H1 (cell line): Measurements from ENCODE around the gene GALE. TPM values are rescaled to one million over a fixed set of nuclear protein-coding genes. Genes with fewer than 3 reads are reported as not detected.

Source experiments
- CTCF ChIA-PET: fragments of 300-600 bp; sonication (Branson Sonifier 250); formaldehyde crosslinking; loops from one replicate; lab custom pipeline; 2021; ENCODE audit not compliant: partially characterized antibody; lab: Charles Lee
- POLR2A ChIA-PET: fragments of 300-600 bp; sonication (Branson Sonifier 250); formaldehyde crosslinking; loops from one replicate; lab custom pipeline; 2021; ENCODE audit warnings: inconsistent platforms; ENCODE audit not compliant: partially characterized antibody; lab: Charles Lee
- DNase-seq, 2 experiments: peaks; one replicate each; pipeline versions ENCODE4 v3.0.0 to v3.0.0-alpha.2; 2010 to 2022; ENCODE audit warnings: low spot score in 2 of 2, low read depth in 1 of 2, mixed read lengths in 1 of 2
- FAIRE-seq: peaks from 2 replicates; lab custom pipeline; 2011; peaks lifted over from hg19 to GRCh38; lab: Jason Lieb, UNC
- H2AFZ ChIP-seq: 2 replicates; pipeline ENCODE4 v1.8.1; 2012; ENCODE audit warnings: low read length, inconsistent platforms
- H2AK5ac ChIP-seq: 2 replicates; pipeline ENCODE4 v1.6.1; 2013; ENCODE audit warnings: low read depth, low read length
- H2BK120ac ChIP-seq: replicated peaks from 2 replicates; pipeline ENCODE3; 2013; ENCODE audit warnings: low read depth, low read length, inconsistent platforms
- H2BK12ac ChIP-seq: 2 replicates; pipeline ENCODE4 v1.6.1; 2013; ENCODE audit warnings: low read depth, low read length
- H2BK15ac ChIP-seq: 2 replicates; pipeline ENCODE4 v1.6.1; 2013; ENCODE audit warnings: low read length
- H2BK20ac ChIP-seq: 2 replicates; pipeline ENCODE4 v1.6.1; 2013; ENCODE audit warnings: low read length
- H2BK5ac ChIP-seq: 2 replicates; pipeline ENCODE4 v1.6.1; 2013; ENCODE audit warnings: low read depth, low read length
- H3K14ac ChIP-seq: 2 replicates; pipeline ENCODE4 v1.6.1; 2013; ENCODE audit warnings: inconsistent platforms; ENCODE audit not compliant: insufficient read length
- H3K18ac ChIP-seq: 2 replicates; pipeline ENCODE4 v1.6.1; 2013; ENCODE audit warnings: low read length; ENCODE audit errors: extremely low read depth
- H3K23ac ChIP-seq: 2 replicates; pipeline ENCODE4 v1.6.1; 2013; ENCODE audit warnings: inconsistent platforms; ENCODE audit not compliant: insufficient read length
- H3K23me2 ChIP-seq: 2 replicates; pipeline ENCODE4 v1.6.1; 2013; ENCODE audit warnings: low read depth, low read length
- H3K27ac ChIP-seq: 2 replicates; pipeline ENCODE4 v1.6.1; 2011; ENCODE audit warnings: low read depth, low read length, inconsistent platforms
- H3K27me3 ChIP-seq, 4 experiments: replicated peaks in 1 of 4; 1 replicate in 1 of 4; 2 replicates in 3 of 4; pipeline versions ENCODE4 v1.6.1 to v1.8.1; 2011 to 2013; ENCODE audit warnings: low read length in 3 of 4, mild to moderate bottlenecking in 3 of 4, inconsistent platforms in 2 of 4, mixed read lengths in 2 of 4, moderate library complexity in 1 of 4; ENCODE audit not compliant: control insufficient read depth in 3 of 4, insufficient read depth in 3 of 4; ENCODE audit errors: extremely low read depth in 1 of 4
- H3K36me3 ChIP-seq, 4 experiments: 2 replicates each; pipeline versions ENCODE4 v1.6.1 to v1.8.1; 2011 to 2013; ENCODE audit warnings: mild to moderate bottlenecking in 4 of 4, low read length in 3 of 4, moderate library complexity in 2 of 4, control low read depth in 1 of 4, inconsistent platforms in 1 of 4; ENCODE audit not compliant: insufficient read depth in 4 of 4, control insufficient read depth in 2 of 4
- H3K4ac ChIP-seq: replicated peaks from 2 replicates; pipeline ENCODE3; 2013; ENCODE audit warnings: low read length, low read depth, mixed read lengths, inconsistent platforms; ENCODE audit not compliant: insufficient read length
- H3K4me1 ChIP-seq, 4 experiments: replicated peaks in 1 of 4; 1 replicate in 1 of 4; 2 replicates in 3 of 4; pipeline versions ENCODE4 v1.6.1 to v1.8.1; 2011 to 2013; ENCODE audit warnings: low read length in 3 of 4, inconsistent platforms in 2 of 4, mixed read lengths in 1 of 4; ENCODE audit not compliant: insufficient read depth in 4 of 4, control insufficient read depth in 3 of 4
- H3K4me2 ChIP-seq, 2 experiments: 2 replicates each; pipeline versions ENCODE4 v1.6.1 to v1.8.1; 2011 to 2013; ENCODE audit warnings: low read depth in 2 of 2, low read length in 2 of 2, control low read depth in 1 of 2, inconsistent platforms in 1 of 2, mild to moderate bottlenecking in 1 of 2; ENCODE audit not compliant: insufficient read depth in 1 of 2
- H3K4me3 ChIP-seq, 4 experiments: fragments of 200-600, 300-600 bp in 1 of 4; sonication (generic), shearing (Covaris generic), sonication (Bioruptor Twin) in 1 of 4; 2 replicates each; pipeline versions ENCODE4 v1.5.1 to v1.8.1; 2011 to 2016; ENCODE audit warnings: low read length in 4 of 4, low read depth in 3 of 4, control low read depth in 2 of 4, inconsistent platforms in 2 of 4, mild to moderate bottlenecking in 2 of 4, mixed read lengths in 1 of 4, moderate library complexity in 1 of 4; ENCODE audit not compliant: insufficient read depth in 2 of 4; ENCODE audit errors: extremely low read depth in 1 of 4
- H3K56ac ChIP-seq: replicated peaks from 2 replicates; pipeline ENCODE3; 2013; ENCODE audit warnings: low read depth, mild to moderate bottlenecking, mixed read lengths, low read length, inconsistent platforms; ENCODE audit not compliant: insufficient read length
- H3K79me1 ChIP-seq: 2 replicates; pipeline ENCODE4 v1.6.1; 2013; ENCODE audit warnings: low read depth, low read length, control low read depth
- H3K79me2 ChIP-seq, 2 experiments: 2 replicates each; pipeline versions ENCODE4 v1.6.1 to v1.8.1; 2012 to 2013; ENCODE audit warnings: low read length in 2 of 2, mild to moderate bottlenecking in 2 of 2, inconsistent platforms in 1 of 2; ENCODE audit not compliant: insufficient read depth in 2 of 2, control insufficient read depth in 1 of 2
- H3K9ac ChIP-seq, 4 experiments: replicated peaks in 1 of 4; 1 replicate in 1 of 4; 2 replicates in 3 of 4; pipeline versions ENCODE4 v1.6.1 to v1.8.1; 2011 to 2013; ENCODE audit warnings: low read depth in 3 of 4, low read length in 3 of 4, control low read depth in 2 of 4, mild to moderate bottlenecking in 2 of 4, moderate library complexity in 2 of 4, inconsistent platforms in 1 of 4; ENCODE audit errors: extremely low read depth in 1 of 4
- H3K9me3 ChIP-seq, 2 experiments: 2 replicates each; pipeline versions ENCODE4 v1.6.1 to v1.8.1; 2012 to 2013; ENCODE audit warnings: mild to moderate bottlenecking in 2 of 2, moderate library complexity in 2 of 2, control low read depth in 1 of 2, inconsistent platforms in 1 of 2, low read depth in 1 of 2, low read length in 1 of 2, mixed read lengths in 1 of 2; ENCODE audit not compliant: insufficient read depth in 2 of 2
- H4K20me1 ChIP-seq, 2 experiments: replicated peaks in 1 of 2; 2 replicates each; pipeline versions ENCODE3 to v1.8.1; 2011 to 2013; ENCODE audit warnings: inconsistent platforms in 2 of 2, low read length in 2 of 2, mild to moderate bottlenecking in 1 of 2; ENCODE audit not compliant: insufficient read depth in 2 of 2, control insufficient read depth in 1 of 2
- H4K5ac ChIP-seq: 2 replicates; pipeline ENCODE4 v1.6.1; 2013; ENCODE audit warnings: low read length, low read depth, mixed read lengths, inconsistent platforms; ENCODE audit not compliant: insufficient read length
- H4K8ac ChIP-seq: 2 replicates; pipeline ENCODE4 v1.8.0; 2013; ENCODE audit warnings: mild to moderate bottlenecking, moderate library complexity, low read length, inconsistent platforms; ENCODE audit not compliant: insufficient read depth; ENCODE audit errors: extremely low read depth
- H4K91ac ChIP-seq: replicated peaks from 2 replicates; pipeline ENCODE3; 2013; ENCODE audit warnings: low read length, mixed read lengths, inconsistent platforms; ENCODE audit not compliant: insufficient read length
- CEBPB ChIP-seq: IDR thresholded peaks from 2 replicates; pipeline ENCODE4 v1.6.1; 2012; ENCODE audit warnings: low read depth, low read length
- JUN ChIP-seq: IDR thresholded peaks from 2 replicates; pipeline ENCODE4 v1.6.1; 2011; ENCODE audit warnings: low read depth, mild to moderate bottlenecking, improper control_type of control experiment, low read length
- MAFK ChIP-seq: IDR thresholded peaks from 2 replicates; pipeline ENCODE4 v1.6.1; 2012; ENCODE audit warnings: low read depth, mild to moderate bottlenecking, improper control_type of control experiment, low read length
- POLR2AphosphoS5 ChIP-seq: IDR thresholded peaks from 2 replicates; pipeline ENCODE4 v1.6.1; 2011; ENCODE audit warnings: low read depth, low read length
- SAP30 ChIP-seq: fragments of 300-600 bp; sonication (generic); IDR thresholded peaks from 2 replicates; pipeline ENCODE4 v1.7.1; 2012; ENCODE audit warnings: low read length, moderate library complexity, mild to moderate bottlenecking, inconsistent platforms; ENCODE audit not compliant: insufficient read depth, insufficient replicate concordance
- TCF12 ChIP-seq: IDR thresholded peaks from 2 replicates; pipeline ENCODE4 v1.6.1; 2011; ENCODE audit warnings: low read depth, mild to moderate bottlenecking, low read length
- ZNF274 ChIP-seq: IDR thresholded peaks from 2 replicates; pipeline ENCODE4 v1.7.0; 2012; ENCODE audit warnings: low read length, borderline replicate concordance; ENCODE audit errors: extremely low read depth
- WGBS, 2 experiments: shearing (Covaris generic) in 1 of 2; methylation state at CpG; one replicate each; pipeline versions ENCODE4 v1.1.6 to v1.1.7; 2013 to 2015; ENCODE audit warnings: low lambda C conversion rate in 2 of 2, mixed read lengths in 2 of 2, inconsistent platforms in 1 of 2, low coverage in 1 of 2, missing lambda C conversion rate in 1 of 2; ENCODE audit not compliant: insufficient replicate concordance in 2 of 2, insufficient coverage in 1 of 2, insufficient read length in 1 of 2; ENCODE audit errors: extremely low coverage in 1 of 2, missing lambda C conversion rate in 1 of 2; 5-methylcytosine and 5-hydroxymethylcytosine counted together
- polyA plus RNA-seq, 7 experiments: library from polyadenylated mRNA; depleted of rRNA in 3 of 7; stranded (reverse) in 5 of 7; unstranded in 2 of 7; fragments of >200 nt in 5 of 7; fragments of 200-250 nt in 2 of 7; gene quantifications; 1 replicate in 5 of 7; 2 replicates in 1 of 7; 4 replicates in 1 of 7; pipeline versions ENCODE4 v1.2.1 to v1.2.3, GENCODE V29; 2011 to 2013; ENCODE audit warnings: missing spikeins in 2 of 7, mixed read lengths in 2 of 7
- total RNA-seq: library from RNA; stranded (reverse); fragmentation: NEBNext Ultra II Directional; extraction: Animal tissue kit (Norgen Biotek cat#: 25700); gene quantifications from 2 replicates; pipeline ENCODE4 v1.2.1, GENCODE V29; 2021
- TF ChIP-seq, protein P1 (sequence below): IDR thresholded peaks from 2 replicates; pipeline ENCODE4 v1.6.1; 2012; ENCODE audit warnings: inconsistent platforms
- TF ChIP-seq, protein P2 (sequence below): IDR thresholded peaks from 2 replicates; pipeline ENCODE4 v1.6.1; 2012; ENCODE audit warnings: low read length, inconsistent platforms

GALE gene
- total and polyA plus RNA-seq, 2 of the 8 experiments (the other 6 are each of a cell fraction or from before 2014, with no cell fraction given): 26.0 to 33.9 TPM

DNA sequence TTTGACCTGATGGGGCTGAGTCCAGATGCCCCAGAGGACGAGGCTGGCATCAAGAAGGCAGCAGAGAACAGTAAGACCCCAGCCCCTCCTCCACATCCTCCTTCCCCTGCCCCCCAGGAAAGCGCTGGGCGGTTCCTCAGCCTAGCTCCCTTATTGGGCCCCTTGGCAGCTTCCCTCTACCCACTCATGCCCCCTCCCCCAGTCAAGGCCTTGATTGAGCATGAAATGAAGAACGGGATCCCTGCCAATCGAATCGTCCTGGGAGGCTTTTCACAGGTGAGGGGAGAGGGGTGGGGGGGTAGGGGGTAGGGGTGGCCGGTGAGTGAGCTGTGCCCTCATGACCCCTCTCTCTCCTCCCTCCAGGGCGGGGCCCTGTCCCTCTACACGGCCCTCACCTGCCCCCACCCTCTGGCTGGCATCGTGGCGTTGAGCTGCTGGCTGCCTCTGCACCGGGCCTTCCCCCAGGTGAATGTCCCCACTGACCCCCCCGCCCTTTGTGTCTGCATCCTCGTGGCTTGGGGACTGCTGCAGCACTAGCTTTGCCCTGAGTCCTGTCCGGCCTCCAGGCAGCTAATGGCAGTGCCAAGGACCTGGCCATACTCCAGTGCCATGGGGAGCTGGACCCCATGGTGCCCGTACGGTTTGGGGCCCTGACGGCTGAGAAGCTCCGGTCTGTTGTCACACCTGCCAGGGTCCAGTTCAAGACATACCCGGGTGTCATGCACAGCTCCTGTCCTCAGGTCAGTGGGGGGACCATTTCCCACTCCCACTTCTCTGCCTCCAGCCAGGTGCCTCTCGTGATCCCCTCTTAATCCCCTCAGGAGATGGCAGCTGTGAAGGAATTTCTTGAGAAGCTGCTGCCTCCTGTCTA is 6.5 kb downstream of the GALE start:
- Histone ChIP-seq H2BK15ac (no peak overlapping the region), H3K14ac (no peak overlapping the region), H3K27ac (no peak overlapping the region), H2BK12ac (no peak overlapping the region), H4K20me1 (peaks cover 7 to 12% of the 10 kb centered on the region in 2 experiments), H2AFZ (no peak overlapping the region), H3K9ac (no peak overlapping the region), H4K5ac (no peak overlapping the region), H3K4me2 (no peak overlapping the region), H3K9me3 (no peaks in the 10 kb centered on the region), H4K91ac (no peak overlapping the region), H3K18ac (no peak overlapping the region), H3K4me1 (peaks cover 0 to 14% (median 9%) of the 10 kb centered on the region in 4 experiments; a peak in 6 of 7 replicates), H4K8ac (no peak overlapping the region), H3K79me2 (peaks cover 4 to 21% of the 10 kb centered on the region in 2 experiments; a peak in 3 of 4 replicates), H3K23me2 (peaks cover 10% of the 10 kb centered on the region), H2BK5ac (no peak overlapping the region), H3K56ac (no peak overlapping the region), H3K4ac (no peak overlapping the region), H2BK20ac (no peak overlapping the region), H3K27me3 (no peaks in the 10 kb centered on the region), H3K4me3 (no peak overlapping the region), H3K23ac (no peak overlapping the region), H2AK5ac (no peak overlapping the region), H3K79me1 (peaks cover 10% of the 10 kb centered on the region; the same call in 1 of the 2 replicates), H3K36me3 (peaks cover 6 to 31% (median 22%) of the 10 kb centered on the region in 4 experiments; a peak in 6 of 8 replicates), H2BK120ac (no peak overlapping the region)
- DNase-seq (no peak), FAIRE-seq (no peak)
- ChIA-PET CTCF (interaction anchor here (0.8 to 4.6 kb wide), 5 partner anchors 11 to 123 kb away, joined by 3 to 26 read pairs (median 5); no protein-coding TSS in a partner anchor), POLR2A (interaction anchor here (0.7 to 16.2 kb wide), 6 partner anchors 8 to 235 kb away, joined by 3 to 192 read pairs (median 4); partner anchors contain the start of genes ELOA, ID3 and PITHD1)
- 83% methylated on average over 13 of the region's 21 CpGs; no CpG with 5 or more reads in 1 of the 2 experiments for WGBS, 2 experiments
- no peak for TF ChIP-seq MAFK
- TF ChIP-seq, protein P1, sequence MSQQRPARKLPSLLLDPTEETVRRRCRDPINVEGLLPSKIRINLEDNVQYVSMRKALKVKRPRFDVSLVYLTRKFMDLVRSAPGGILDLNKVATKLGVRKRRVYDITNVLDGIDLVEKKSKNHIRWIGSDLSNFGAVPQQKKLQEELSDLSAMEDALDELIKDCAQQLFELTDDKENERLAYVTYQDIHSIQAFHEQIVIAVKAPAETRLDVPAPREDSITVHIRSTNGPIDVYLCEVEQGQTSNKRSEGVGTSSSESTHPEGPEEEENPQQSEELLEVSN: no peak
- TF ChIP-seq SAP30: no peak
- TF ChIP-seq, protein P2, sequence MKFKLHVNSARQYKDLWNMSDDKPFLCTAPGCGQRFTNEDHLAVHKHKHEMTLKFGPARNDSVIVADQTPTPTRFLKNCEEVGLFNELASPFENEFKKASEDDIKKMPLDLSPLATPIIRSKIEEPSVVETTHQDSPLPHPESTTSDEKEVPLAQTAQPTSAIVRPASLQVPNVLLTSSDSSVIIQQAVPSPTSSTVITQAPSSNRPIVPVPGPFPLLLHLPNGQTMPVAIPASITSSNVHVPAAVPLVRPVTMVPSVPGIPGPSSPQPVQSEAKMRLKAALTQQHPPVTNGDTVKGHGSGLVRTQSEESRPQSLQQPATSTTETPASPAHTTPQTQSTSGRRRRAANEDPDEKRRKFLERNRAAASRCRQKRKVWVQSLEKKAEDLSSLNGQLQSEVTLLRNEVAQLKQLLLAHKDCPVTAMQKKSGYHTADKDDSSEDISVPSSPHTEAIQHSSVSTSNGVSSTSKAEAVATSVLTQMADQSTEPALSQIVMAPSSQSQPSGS: no peak
- no peak for TF ChIP-seq JUN
- TF ChIP-seq ZNF274: no peak
- TF ChIP-seq CEBPB: no peak
- no peak for TF ChIP-seq POLR2AphosphoS5
- no peak for TF ChIP-seq TCF12
